ENCODE measurements around the gene DLGAP4. TPM values are rescaled to one million over a fixed set of nuclear protein-coding genes. Genes with fewer than 3 reads are reported as not detected.

Gene DLGAP4
- total and polyA plus RNA-seq, 2 donors, result 7.7 to 28.2 TPM

GRCh38 chr20:36274181-36274841 lies 31.8 kb upstream of the DLGAP4 start:
- Histone ChIP-seq H3K4me3 (ENCODE audit: low read length in 2 of 2) (no peak overlapping the region), H3K36me3 (ENCODE audit: control insufficient read depth in 2 of 2, insufficient read depth in 2 of 2, low read length in 1 of 2) (no peaks in the 10 kb centered on the region), H3K4me1 (ENCODE audit: control insufficient read depth in 2 of 2, insufficient read depth in 2 of 2, low read length in 2 of 2) (no peaks in the 10 kb centered on the region), H3K27me3 (ENCODE audit: control insufficient read depth in 2 of 2, insufficient read depth in 1 of 2, low read length in 1 of 2) (peaks cover 2 to 22% of the 10 kb centered on the region in 2 donors), H3K27ac (ENCODE audit: low read depth in 1 of 2, low read length in 1 of 2) (no peak overlapping the region), H3K9me3 (ENCODE audit: control insufficient read depth in 2 of 2, insufficient read depth in 1 of 2, low read length in 1 of 2) (no peaks in the 10 kb centered on the region)
- no peak for DNase-seq (ENCODE audit: low read depth in 6 of 9, low spot score in 9 of 9)
- WGBS, result 59% methylated on average over 20 of the region's 20 CpGs

- Histone ChIP-seq H3K36me3 (ENCODE audit: control insufficient read depth in 2 of 2, insufficient read depth in 2 of 2, low read length in 1 of 2) (no peaks in the 10 kb centered on the region), H3K4me1 (ENCODE audit: control insufficient read depth in 2 of 2, insufficient read depth in 2 of 2, low read length in 2 of 2) (no peaks in the 10 kb centered on the region), H3K9me3 (ENCODE audit: control insufficient read depth in 2 of 2, insufficient read depth in 1 of 2, low read length in 1 of 2) (no peaks in the 10 kb centered on the region), H3K27me3 (ENCODE audit: control insufficient read depth in 2 of 2, insufficient read depth in 1 of 2, low read length in 1 of 2) (peaks cover 2 to 22% of the 10 kb centered on the region in 2 donors), H3K4me3 (ENCODE audit: low read length in 2 of 2) (no peak overlapping the region), H3K27ac (ENCODE audit: low read depth in 1 of 2, low read length in 1 of 2) (no peak overlapping the region)
- 85% methylated on average over 5 of the region's 5 CpGs for WGBS
- DNase-seq (ENCODE audit: low read depth in 6 of 9, low spot score in 9 of 9), result no peak
Observed at GRCh38 chr20:36275011-36275410, 31.1 kb upstream of the DLGAP4 start.

GRCh38 chr20:36275441-36276189 lies 30.5 kb upstream of the DLGAP4 start:
- H3K9me3 ChIP-seq (ENCODE audit: control insufficient read depth in 2 of 2, insufficient read depth in 1 of 2, low read length in 1 of 2), result no peaks in the 10 kb centered on the region
- WGBS, result 91% methylated on average over 12 of the region's 12 CpGs
- no peak for DNase-seq (ENCODE audit: low read depth in 6 of 9, low spot score in 9 of 9)
- H3K36me3 ChIP-seq (ENCODE audit: control insufficient read depth in 2 of 2, insufficient read depth in 2 of 2, low read length in 1 of 2), result no peaks in the 10 kb centered on the region
- no peak overlapping the region for H3K27ac ChIP-seq (ENCODE audit: low read depth in 1 of 2, low read length in 1 of 2)
- H3K4me3 ChIP-seq (ENCODE audit: low read length in 2 of 2), result no peak overlapping the region
- peaks cover 2 to 22% of the 10 kb centered on the region in 2 donors for H3K27me3 ChIP-seq (ENCODE audit: control insufficient read depth in 2 of 2, insufficient read depth in 1 of 2, low read length in 1 of 2)
- H3K4me1 ChIP-seq (ENCODE audit: control insufficient read depth in 2 of 2, insufficient read depth in 2 of 2, low read length in 2 of 2), result no peaks in the 10 kb centered on the region

- H3K36me3 ChIP-seq (ENCODE audit: control insufficient read depth in 2 of 2, insufficient read depth in 2 of 2, low read length in 1 of 2), result no peaks in the 10 kb centered on the region
- no peak for DNase-seq (ENCODE audit: low read depth in 6 of 9, low spot score in 9 of 9)
- no peaks in the 10 kb centered on the region for H3K9me3 ChIP-seq (ENCODE audit: control insufficient read depth in 2 of 2, insufficient read depth in 1 of 2, low read length in 1 of 2)
- H3K27me3 ChIP-seq (ENCODE audit: control insufficient read depth in 2 of 2, insufficient read depth in 1 of 2, low read length in 1 of 2), result peaks cover 2 to 22% of the 10 kb centered on the region in 2 donors
- WGBS, result 83% methylated on average over 9 of the region's 9 CpGs
- H3K4me1 ChIP-seq (ENCODE audit: control insufficient read depth in 2 of 2, insufficient read depth in 2 of 2, low read length in 2 of 2), result no peaks in the 10 kb centered on the region
- no peak overlapping the region for H3K4me3 ChIP-seq (ENCODE audit: low read length in 2 of 2)
- no peak overlapping the region for H3K27ac ChIP-seq (ENCODE audit: low read depth in 1 of 2, low read length in 1 of 2)
Observed at GRCh38 chr20:36277546-36277945, 28.6 kb upstream of the DLGAP4 start.

- 84% methylated on average over 5 of the region's 5 CpGs for WGBS
- H3K27ac ChIP-seq (ENCODE audit: low read depth in 1 of 2, low read length in 1 of 2), result no peak overlapping the region
- no peak for DNase-seq (ENCODE audit: low read depth in 6 of 9, low spot score in 9 of 9)
- H3K9me3 ChIP-seq (ENCODE audit: control insufficient read depth in 2 of 2, insufficient read depth in 1 of 2, low read length in 1 of 2), result no peaks in the 10 kb centered on the region
- H3K27me3 ChIP-seq (ENCODE audit: control insufficient read depth in 2 of 2, insufficient read depth in 1 of 2, low read length in 1 of 2), result peaks cover under 1 to 15% of the 10 kb centered on the region in 2 donors
- H3K36me3 ChIP-seq (ENCODE audit: control insufficient read depth in 2 of 2, insufficient read depth in 2 of 2, low read length in 1 of 2), result no peaks in the 10 kb centered on the region
- H3K4me1 ChIP-seq (ENCODE audit: control insufficient read depth in 2 of 2, insufficient read depth in 2 of 2, low read length in 2 of 2), result no peaks in the 10 kb centered on the region
- no peak overlapping the region for H3K4me3 ChIP-seq (ENCODE audit: low read length in 2 of 2)
Observed at GRCh38 chr20:36279362-36279761, 26.8 kb upstream of the DLGAP4 start.

- Histone ChIP-seq H3K4me3 (ENCODE audit: low read length in 2 of 2) (no peak overlapping the region), H3K27me3 (ENCODE audit: control insufficient read depth in 2 of 2, insufficient read depth in 1 of 2, low read length in 1 of 2) (peaks cover 0 to 12% of the 10 kb centered on the region in 2 donors), H3K27ac (ENCODE audit: low read depth in 1 of 2, low read length in 1 of 2) (no peak overlapping the region), H3K4me1 (ENCODE audit: control insufficient read depth in 2 of 2, insufficient read depth in 2 of 2, low read length in 2 of 2) (no peaks in the 10 kb centered on the region), H3K36me3 (ENCODE audit: control insufficient read depth in 2 of 2, insufficient read depth in 2 of 2, low read length in 1 of 2) (no peaks in the 10 kb centered on the region), H3K9me3 (ENCODE audit: control insufficient read depth in 2 of 2, insufficient read depth in 1 of 2, low read length in 1 of 2) (no peaks in the 10 kb centered on the region)
- no peak for DNase-seq (ENCODE audit: low read depth in 6 of 9, low spot score in 9 of 9)
- 83% methylated on average over 6 of the region's 6 CpGs for WGBS
Observed at GRCh38 chr20:36279776-36280175, 26.4 kb upstream of the DLGAP4 start.

GRCh38 chr20:36281785-36282380 lies 24.3 kb upstream of the DLGAP4 start:
- Histone ChIP-seq H3K4me3 (ENCODE audit: low read length in 2 of 2) (no peak overlapping the region), H3K36me3 (ENCODE audit: control insufficient read depth in 2 of 2, insufficient read depth in 2 of 2, low read length in 1 of 2) (no peaks in the 10 kb centered on the region), H3K4me1 (ENCODE audit: control insufficient read depth in 2 of 2, insufficient read depth in 2 of 2, low read length in 2 of 2) (no peaks in the 10 kb centered on the region), H3K9me3 (ENCODE audit: control insufficient read depth in 2 of 2, insufficient read depth in 1 of 2, low read length in 1 of 2) (no peaks in the 10 kb centered on the region), H3K27ac (ENCODE audit: low read depth in 1 of 2, low read length in 1 of 2) (no peak overlapping the region), H3K27me3 (ENCODE audit: control insufficient read depth in 2 of 2, insufficient read depth in 1 of 2, low read length in 1 of 2) (peaks cover 0 to 5% of the 10 kb centered on the region in 2 donors)
- DNase-seq (ENCODE audit: low read depth in 6 of 9, low spot score in 9 of 9), result no peak
- 92% methylated on average over 10 of the region's 10 CpGs for WGBS

- 95% methylated on average over 5 of the region's 5 CpGs for WGBS
- DNase-seq (ENCODE audit: low read depth in 6 of 9, low spot score in 9 of 9), result no peak
- Histone ChIP-seq H3K4me1 (ENCODE audit: control insufficient read depth in 2 of 2, insufficient read depth in 2 of 2, low read length in 2 of 2) (no peaks in the 10 kb centered on the region), H3K4me3 (ENCODE audit: low read length in 2 of 2) (no peak overlapping the region), H3K9me3 (ENCODE audit: control insufficient read depth in 2 of 2, insufficient read depth in 1 of 2, low read length in 1 of 2) (no peaks in the 10 kb centered on the region), H3K27me3 (ENCODE audit: control insufficient read depth in 2 of 2, insufficient read depth in 1 of 2, low read length in 1 of 2) (peaks cover 0 to under 1% of the 10 kb centered on the region in 2 donors), H3K27ac (ENCODE audit: low read depth in 1 of 2, low read length in 1 of 2) (no peak overlapping the region), H3K36me3 (ENCODE audit: control insufficient read depth in 2 of 2, insufficient read depth in 2 of 2, low read length in 1 of 2) (no peaks in the 10 kb centered on the region)
Observed at GRCh38 chr20:36284751-36285150, 21.4 kb upstream of the DLGAP4 start.

GRCh38 chr20:36285746-36286447 lies 20.2 kb upstream of the DLGAP4 start:
- H3K27me3 ChIP-seq (ENCODE audit: control insufficient read depth in 2 of 2, insufficient read depth in 1 of 2, low read length in 1 of 2), result peaks cover 0 to 2% of the 10 kb centered on the region in 2 donors
- H3K27ac ChIP-seq (ENCODE audit: low read depth in 1 of 2, low read length in 1 of 2), result no peak overlapping the region
- H3K4me3 ChIP-seq (ENCODE audit: low read length in 2 of 2), result no peak overlapping the region
- no peak for DNase-seq (ENCODE audit: low read depth in 6 of 9, low spot score in 9 of 9)
- no peaks in the 10 kb centered on the region for H3K4me1 ChIP-seq (ENCODE audit: control insufficient read depth in 2 of 2, insufficient read depth in 2 of 2, low read length in 2 of 2)
- no peaks in the 10 kb centered on the region for H3K36me3 ChIP-seq (ENCODE audit: control insufficient read depth in 2 of 2, insufficient read depth in 2 of 2, low read length in 1 of 2)
- no peaks in the 10 kb centered on the region for H3K9me3 ChIP-seq (ENCODE audit: control insufficient read depth in 2 of 2, insufficient read depth in 1 of 2, low read length in 1 of 2)
- WGBS, result 89% methylated on average over 11 of the region's 11 CpGs

Measured in thymus (tissue), 11 donors.